OCI-LY1 (cell line): ENCODE measurements around the gene BRCA1.

ENCODE experiments used
- H2AFZ ChIP-seq: fragments of 200-600 bp; sonication (generic), shearing (Covaris generic); 2 replicates; pipeline ENCODE4 v1.6.0; 2014; ENCODE audit warnings: antibody characterized with exemption, mild to moderate bottlenecking, low read length
- H3F3A ChIP-seq: fragments of 200-600 bp; sonication (generic), shearing (Covaris generic); 2 replicates; pipeline ENCODE4 v1.6.0; 2014; ENCODE audit warnings: mild to moderate bottlenecking, antibody characterized with exemption, low read length, moderate library complexity; ENCODE audit not compliant: insufficient read depth
- H3K27ac ChIP-seq: fragments of 200-600 bp; sonication (generic); 2 replicates; pipeline ENCODE4 v1.5.1; 2014; ENCODE audit warnings: low read length, mixed run types, mild to moderate bottlenecking, low read depth; ENCODE audit not compliant: poor library complexity, severe bottlenecking
- H3K27me3 ChIP-seq: fragments of 200-600 bp; sonication (generic); 2 replicates; pipeline ENCODE4 v1.6.0; 2014; ENCODE audit warnings: antibody characterized with exemption, mild to moderate bottlenecking, low read length, moderate library complexity; ENCODE audit not compliant: insufficient read depth
- H3K36me3 ChIP-seq: fragments of 200-600 bp; sonication (generic); 2 replicates; pipeline ENCODE4 v1.6.1; 2014; ENCODE audit warnings: mild to moderate bottlenecking, antibody characterized with exemption, low read length, moderate library complexity, mixed read lengths; ENCODE audit not compliant: insufficient read depth
- H3K4me1 ChIP-seq: fragments of 200-600 bp; sonication (generic); 2 replicates; pipeline ENCODE4 v1.5.1; 2014; ENCODE audit warnings: mild to moderate bottlenecking, low read length, moderate library complexity; ENCODE audit not compliant: insufficient read depth, severe bottlenecking
- H3K4me2 ChIP-seq: fragments of 200-600 bp; sonication (generic), shearing (Covaris generic); 2 replicates; pipeline ENCODE4 v1.6.1; 2014; ENCODE audit warnings: low read length
- H3K4me3 ChIP-seq: fragments of 200-600 bp; sonication (generic); 2 replicates; pipeline ENCODE4 v1.5.1; 2014; ENCODE audit warnings: low read length, low read depth, mild to moderate bottlenecking, mixed read lengths; ENCODE audit not compliant: poor library complexity, severe bottlenecking
- H3K79me2 ChIP-seq: fragments of 200-600 bp; shearing (Covaris generic); 2 replicates; pipeline ENCODE4 v1.6.1; 2016; ENCODE audit warnings: mixed run types, low read length, mixed read lengths; ENCODE audit not compliant: insufficient read depth
- H3K9ac ChIP-seq: fragments of 200-600 bp; sonication (generic), shearing (Covaris generic); 2 replicates; pipeline ENCODE4 v1.6.1; 2014; ENCODE audit warnings: mild to moderate bottlenecking, low read length, mixed read lengths
- H3K9me2 ChIP-seq: fragments of 200-600 bp; sonication (generic), shearing (Covaris generic); 2 replicates; pipeline ENCODE4 v1.6.1; 2014; ENCODE audit warnings: low read depth, mild to moderate bottlenecking, low read length, mixed read lengths
- H3K9me3 ChIP-seq: fragments of 200-600 bp; shearing (Covaris generic); 2 replicates; pipeline ENCODE4 v1.6.1; 2014; ENCODE audit warnings: low read length, mixed read lengths
- H4K20me1 ChIP-seq: fragments of 200-600 bp; sonication (generic), shearing (Covaris generic); 2 replicates; pipeline ENCODE4 v1.6.0; 2016; ENCODE audit warnings: mild to moderate bottlenecking, low read length; ENCODE audit not compliant: insufficient read depth
- CTCF ChIP-seq: fragments of 200-600 bp; sonication (generic), shearing (Covaris generic); IDR thresholded peaks from 2 replicates; pipeline ENCODE4 v1.5.1; 2017; ENCODE audit warnings: mild to moderate bottlenecking, antibody characterized with exemption, low read length, moderate library complexity, mixed read lengths
- EZH2 ChIP-seq: fragments of 200-600 bp; sonication (generic), shearing (Covaris generic); IDR thresholded peaks from 2 replicates; pipeline ENCODE4 v1.8.0; 2017; ENCODE audit warnings: borderline replicate concordance, mixed run types, mild to moderate bottlenecking, antibody characterized with exemption, low read length, moderate library complexity, mixed read lengths

Gene BRCA1

GRCh38 chr17:43051969-43052368 lies 73.2 kb downstream of the BRCA1 start:
- Histone ChIP-seq H3K9ac (no peak overlapping the region), H3K79me2 (no peaks in the 10 kb centered on the region), H3K27ac (no peak overlapping the region)

GRCh38 chr17:43044024-43044423 lies 81.1 kb downstream of the BRCA1 start:
- H4K20me1 ChIP-seq = no peaks in the 10 kb centered on the region
- H2AFZ ChIP-seq = no peak overlapping the region
- no peak overlapping the region for H3K4me3 ChIP-seq
- no peak overlapping the region for H3K4me2 ChIP-seq
- no peak overlapping the region for H3K9ac ChIP-seq
- H3K4me1 ChIP-seq = no peaks in the 10 kb centered on the region
- H3K79me2 ChIP-seq = no peaks in the 10 kb centered on the region
- no peaks in the 10 kb centered on the region for H3K27me3 ChIP-seq
- no peaks in the 10 kb centered on the region for H3F3A ChIP-seq
- H3K9me2 ChIP-seq = no peaks in the 10 kb centered on the region
- H3K9me3 ChIP-seq = no peaks in the 10 kb centered on the region
- H3K36me3 ChIP-seq = peaks cover 52% of the 10 kb centered on the region
- H3K27ac ChIP-seq = no peak overlapping the region
- TF ChIP-seq CTCF (no peak), EZH2 (no peak)

More at GRCh38 chr17:43051969-43052368, 73.2 kb downstream of the BRCA1 start:
- H3K4me3 ChIP-seq = no peak overlapping the region
- H3K27me3 ChIP-seq = no peaks in the 10 kb centered on the region
- no peaks in the 10 kb centered on the region for H3K9me3 ChIP-seq
- H3K4me2 ChIP-seq = no peak overlapping the region
- no peak overlapping the region for H2AFZ ChIP-seq
- H4K20me1 ChIP-seq = no peaks in the 10 kb centered on the region
- TF ChIP-seq EZH2 (no peak), CTCF (no peak)
- no peaks in the 10 kb centered on the region for H3K9me2 ChIP-seq
- no peaks in the 10 kb centered on the region for H3K4me1 ChIP-seq
- peaks cover 90% of the 10 kb centered on the region for H3K36me3 ChIP-seq
- H3F3A ChIP-seq = no peaks in the 10 kb centered on the region

- Histone ChIP-seq H3K9me3 (no peaks in the 10 kb centered on the region), H3K79me2 (no peaks in the 10 kb centered on the region), H3K9ac (no peak overlapping the region), H3F3A (no peaks in the 10 kb centered on the region), H3K27me3 (no peaks in the 10 kb centered on the region), H3K4me3 (no peak overlapping the region), H4K20me1 (no peaks in the 10 kb centered on the region), H3K4me2 (no peak overlapping the region), H2AFZ (no peak overlapping the region), H3K9me2 (no peaks in the 10 kb centered on the region), H3K36me3 (peaks cover 45% of the 10 kb centered on the region), H3K4me1 (no peaks in the 10 kb centered on the region), H3K27ac (no peak overlapping the region)
- TF ChIP-seq EZH2 (no peak), CTCF (no peak)
These were observed 81.9 kb downstream of the BRCA1 start for GRCh38 chr17:43043307-43043706.
